MM.1S (cell line): Measurements from ENCODE around the gene ACTN1.

Experiments used
- CTCF ChIP-seq: fragments of 300-600 bp; sonication (generic); IDR thresholded peaks from 2 replicates; pipeline ENCODE4 v1.5.1; 2016; ENCODE audit warnings: antibody characterized with exemption, low read length, mixed read lengths
- EZH2phosphoT487 ChIP-seq: fragments of 300-600 bp; sonication (generic); IDR thresholded peaks from 2 replicates; pipeline ENCODE4 v1.6.1; 2018; ENCODE audit warnings: antibody characterized with exemption, low read length

- TF ChIP-seq CTCF, result no peak
- no peak for TF ChIP-seq EZH2phosphoT487
Observed at GRCh38 chr14:68824207-68824516, 154.9 kb downstream of the ACTN1 start.
